GM18873 (cell line): ENCODE results near the gene CDH10.

ENCODE experiments used
- ATAC-seq: cut with Tn5 transposase; IDR thresholded peaks from one replicate; pipeline ENCODE4 v1.9.1; 2021; ENCODE audit warnings: mild to moderate bottlenecking, moderate library complexity, moderate number of reproducible peaks; ENCODE audit not compliant: unreplicated experiment, low FRiP score

Gene CDH10

DNA sequence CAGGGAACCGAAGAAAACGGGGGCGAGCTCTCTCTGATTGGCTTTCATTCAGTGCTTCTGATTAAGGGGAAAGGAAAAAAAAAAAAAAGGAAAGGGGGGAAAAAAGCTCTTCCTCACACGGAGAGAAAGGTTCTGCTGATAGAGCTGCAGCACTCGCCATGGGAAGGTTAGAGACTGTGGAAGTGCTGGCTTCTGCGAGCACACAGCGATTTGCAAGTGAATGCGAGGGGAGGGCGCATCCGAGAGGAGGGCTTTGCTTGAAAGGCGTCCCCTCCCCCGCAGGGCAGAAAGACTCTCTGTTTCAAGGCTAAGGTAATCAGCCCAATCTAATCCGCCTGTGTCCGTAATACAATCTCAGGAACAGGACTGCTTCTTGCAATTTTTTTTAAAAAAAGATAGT lies at the start of gene CDH10:
CDH10 (minus strand) TSS at position 218 of the 400 bp plus-strand sequence. CDS start 51,488 bp downstream, outside the sequence.
- no peak for ATAC-seq

GRCh38 chr5:24693609-24694008 lies 48.8 kb upstream of the CDH10 start:
- ATAC-seq, result no peak

DNA sequence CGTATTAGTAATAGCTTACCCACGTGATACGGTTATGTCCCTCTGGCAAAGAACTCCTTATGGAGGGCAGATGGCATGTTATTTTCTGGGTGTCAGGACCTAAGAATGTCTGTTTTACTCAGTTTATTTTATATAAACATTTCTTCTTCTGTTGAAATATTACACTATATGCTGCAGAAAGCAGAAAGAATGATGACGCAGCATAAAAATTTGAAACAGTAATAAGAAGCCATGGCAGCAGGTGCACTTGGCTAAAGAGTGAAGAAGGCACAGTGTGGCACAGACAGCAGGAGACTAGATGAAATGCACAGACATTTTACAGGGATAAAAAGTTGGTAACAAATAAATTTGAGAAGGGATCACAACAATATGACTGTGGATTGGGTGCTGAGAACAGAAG lies 46.3 kb upstream of the CDH10 start:
- no peak for ATAC-seq

DNA sequence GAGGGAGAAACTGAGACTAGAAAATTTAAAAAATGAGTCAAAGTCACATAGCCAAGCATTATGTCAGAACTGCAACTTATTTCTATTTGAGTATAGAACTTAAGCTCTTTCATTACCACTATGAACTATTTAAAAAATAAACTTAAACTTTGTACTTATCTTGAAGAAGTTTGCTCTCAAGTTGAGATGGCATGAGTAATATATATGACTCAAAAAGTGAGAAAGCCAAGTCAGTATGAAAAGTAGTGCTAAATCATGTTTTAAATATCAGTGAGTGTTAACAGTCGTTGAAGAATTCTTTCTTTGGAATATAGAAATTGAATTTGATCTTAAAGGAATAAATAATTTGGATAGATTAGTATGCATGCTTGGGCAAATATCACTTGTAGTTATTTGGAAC lies 36.3 kb upstream of the CDH10 start:
- ATAC-seq, result no peak

DNA sequence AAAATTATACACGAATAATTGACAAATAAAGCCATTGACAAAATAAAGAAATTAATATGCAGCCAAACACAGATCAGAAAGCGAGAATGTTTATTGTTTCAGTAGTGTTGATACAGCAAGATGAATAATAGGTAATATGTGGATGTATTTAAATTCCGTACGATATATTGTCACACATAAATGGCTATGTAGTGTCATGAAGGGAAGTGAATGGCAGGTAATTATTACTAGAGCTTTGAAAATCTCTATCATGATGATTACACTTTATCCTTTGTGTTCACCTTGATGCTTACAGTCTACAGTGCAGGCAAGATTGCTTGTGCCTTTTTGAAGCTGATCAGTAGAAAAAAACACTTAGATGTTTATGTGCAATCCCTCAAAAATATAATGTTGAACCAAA lies 23.3 kb upstream of the CDH10 start:
- no peak for ATAC-seq

DNA sequence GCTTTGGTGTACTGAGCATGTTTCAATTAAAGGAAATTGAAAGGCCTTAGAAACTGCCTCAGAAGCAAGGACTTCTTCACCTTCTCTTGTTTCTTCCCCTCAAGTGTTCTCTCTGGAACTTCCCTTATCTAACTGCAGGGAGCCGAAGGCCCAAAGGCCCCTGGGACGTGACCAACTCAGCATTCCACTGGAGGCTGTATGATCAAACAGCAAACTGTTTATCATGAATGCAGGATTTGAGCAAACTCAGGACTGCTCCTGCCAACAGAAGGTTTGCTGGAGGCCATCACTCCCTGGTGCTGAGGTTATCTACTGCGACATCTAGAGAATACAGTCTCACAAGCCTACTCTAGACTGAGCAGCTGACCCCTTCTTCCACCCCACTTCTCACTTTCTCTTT lies 4.8 kb upstream of the CDH10 start:
- no peak for ATAC-seq

- no peak for ATAC-seq
Observed at GRCh38 chr5:24646915-24647314, 2.1 kb upstream of the CDH10 start.

DNA sequence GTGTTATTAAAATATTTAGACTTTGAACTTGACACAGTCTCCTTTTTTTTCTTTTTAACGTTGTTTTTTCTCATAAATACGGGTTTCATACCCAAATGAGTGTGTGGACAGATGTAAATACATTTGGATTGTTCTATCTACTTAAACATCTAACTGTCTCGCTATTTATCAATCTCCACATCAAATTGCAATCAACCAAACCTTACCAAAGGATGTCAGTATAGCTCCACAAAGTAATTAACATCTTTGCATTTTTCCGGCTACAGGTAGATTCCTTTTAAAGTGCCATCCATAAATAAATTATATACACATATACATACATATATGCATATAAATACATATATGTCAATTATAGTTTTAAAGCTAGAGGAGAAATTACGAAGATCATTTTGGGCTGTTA lies 705 bp upstream of the CDH10 start:
- no peak for ATAC-seq

DNA sequence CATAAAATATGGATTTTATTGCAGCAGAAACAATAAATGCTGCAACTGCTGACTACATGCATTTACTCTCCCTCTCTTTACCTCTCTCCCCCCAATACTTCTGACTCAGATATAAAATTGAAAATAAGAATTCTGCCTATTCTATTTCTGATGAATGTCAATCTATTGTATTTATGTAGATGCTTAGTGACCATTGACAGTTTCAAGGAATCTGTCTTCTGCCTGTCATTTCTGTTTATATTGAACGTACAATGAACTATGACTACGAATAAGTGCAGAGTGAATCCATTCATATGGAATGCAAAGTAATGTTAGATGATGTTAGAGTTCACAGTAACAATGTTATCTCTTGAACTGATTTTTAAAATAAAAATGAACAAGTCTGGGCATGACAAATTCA lies 898 bp downstream of the CDH10 start:
- no peak for ATAC-seq

GRCh38 chr5:24643156-24643555 lies 1.6 kb downstream of the CDH10 start:
- no peak for ATAC-seq

DNA sequence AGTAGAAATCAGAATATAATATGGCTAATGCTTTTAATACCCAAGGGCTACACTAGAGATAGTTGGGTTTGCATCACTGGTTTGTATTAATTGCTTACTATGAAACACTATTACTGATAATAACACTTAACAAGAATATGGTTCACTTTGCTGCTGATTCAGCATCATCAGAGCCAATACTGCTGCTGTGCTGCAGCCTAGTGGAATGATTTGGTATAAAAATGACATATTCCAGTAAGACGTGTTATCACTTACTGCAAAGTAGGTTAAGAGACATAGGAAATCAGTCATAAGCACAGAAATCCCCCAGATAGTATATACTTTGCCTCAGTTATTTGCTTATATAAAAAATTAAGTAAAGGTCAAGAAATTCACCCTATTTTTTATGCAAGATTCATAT lies 2.8 kb downstream of the CDH10 start:
- ATAC-seq, result no peak

DNA sequence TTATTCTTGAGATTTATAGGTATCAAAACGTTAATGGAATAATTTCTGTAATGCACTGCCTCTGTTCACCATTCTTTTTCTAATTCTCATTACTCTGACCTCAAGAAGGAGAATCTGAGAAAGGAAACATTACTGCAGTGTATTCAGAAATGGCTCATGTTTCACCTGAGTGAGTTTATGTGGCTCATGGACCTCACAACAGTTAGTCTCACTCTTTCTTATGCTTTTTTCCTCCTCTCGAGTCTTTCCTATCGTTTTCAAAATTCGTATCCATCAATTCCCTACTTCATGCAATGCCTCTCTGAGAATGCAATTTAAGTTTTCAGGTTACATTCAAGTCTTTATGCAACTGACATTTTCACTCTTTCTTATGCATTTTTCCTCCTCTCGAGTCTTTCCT lies 9.6 kb downstream of the CDH10 start:
- ATAC-seq, result no peak

GRCh38 chr5:24633715-24634325 lies 11.0 kb downstream of the CDH10 start:
- no peak for ATAC-seq

DNA sequence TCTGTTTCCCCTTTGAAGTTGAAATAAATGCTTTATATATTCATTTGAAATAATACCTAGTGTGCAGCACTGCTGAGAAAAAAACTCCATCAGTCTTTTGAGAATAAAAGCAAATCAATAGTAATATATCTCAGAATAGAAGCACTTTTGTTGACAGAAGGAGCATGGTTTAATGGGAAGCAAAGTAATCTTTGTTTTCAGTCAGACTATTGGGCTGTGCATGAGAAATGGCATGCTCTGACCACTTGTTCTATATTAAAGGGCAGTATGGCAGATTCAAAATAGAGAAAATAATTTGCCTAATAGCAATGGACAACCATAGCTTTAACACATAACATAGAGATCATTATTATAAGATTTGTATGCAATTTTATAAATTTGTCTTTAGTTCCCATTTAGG lies 12.4 kb downstream of the CDH10 start:
- no peak for ATAC-seq

- no peak for ATAC-seq
Observed at GRCh38 chr5:24630918-24631317, 13.9 kb downstream of the CDH10 start.

DNA sequence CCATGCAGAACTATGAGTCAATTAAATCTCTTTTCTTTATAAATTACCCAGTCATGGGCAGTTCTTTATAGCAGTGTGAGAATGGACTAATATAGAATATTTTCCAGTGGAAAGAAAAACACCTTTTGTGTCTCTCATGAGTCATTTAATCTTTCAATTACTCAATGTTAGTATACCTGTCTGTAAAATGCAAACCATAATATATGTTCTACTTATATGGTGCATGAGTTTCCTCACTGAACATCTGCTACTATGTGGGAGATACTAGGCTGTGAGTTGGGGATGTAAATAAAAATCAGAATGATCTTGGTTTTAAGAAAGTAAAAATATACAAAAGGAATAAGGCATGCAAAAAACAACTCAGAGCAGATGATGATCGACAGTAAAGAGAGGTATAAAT lies 15.0 kb downstream of the CDH10 start:
- ATAC-seq, result no peak

DNA sequence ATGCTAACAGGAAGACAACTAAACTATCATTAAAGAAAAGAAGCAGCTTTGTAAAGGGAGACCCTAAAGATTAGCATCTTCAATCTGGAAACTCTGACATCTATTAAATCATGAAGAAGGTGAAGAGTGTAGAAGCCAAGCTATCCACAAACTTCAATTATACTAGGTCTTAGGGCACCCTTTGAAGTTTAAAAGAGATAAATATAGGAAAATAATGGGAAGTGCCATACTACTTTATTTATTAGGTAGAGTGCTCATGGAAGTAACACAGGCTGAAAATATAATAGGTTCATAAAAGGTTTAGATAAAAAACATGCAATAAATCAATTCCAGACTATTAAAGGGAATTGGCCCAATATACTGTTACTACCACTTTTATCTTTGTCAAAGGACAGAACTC lies 19.9 kb downstream of the CDH10 start:
- ATAC-seq, result no peak

DNA sequence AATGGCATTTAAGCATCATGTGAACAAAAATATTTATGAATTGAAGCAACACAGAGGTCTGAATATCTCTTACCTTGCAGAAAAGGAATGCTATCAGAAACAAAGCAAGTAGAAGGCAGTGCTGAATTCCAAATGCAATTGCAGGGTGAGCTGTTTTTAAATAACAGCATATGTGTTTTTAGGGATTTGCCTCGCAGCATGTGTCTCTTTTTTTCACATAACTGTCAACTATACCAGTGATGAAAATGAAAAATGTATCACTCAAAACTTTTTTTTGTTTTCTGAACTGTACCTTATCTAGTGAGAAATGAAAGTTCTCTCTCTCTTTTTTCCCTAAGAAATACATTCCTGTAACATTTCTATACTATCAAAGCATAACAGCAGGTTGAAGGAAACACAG lies 21.2 kb downstream of the CDH10 start:
- no peak for ATAC-seq

- no peak for ATAC-seq
Observed at GRCh38 chr5:24623031-24623430, 21.7 kb downstream of the CDH10 start.

- ATAC-seq, result no peak
Observed at GRCh38 chr5:24621792-24622191, 23.0 kb downstream of the CDH10 start.

DNA sequence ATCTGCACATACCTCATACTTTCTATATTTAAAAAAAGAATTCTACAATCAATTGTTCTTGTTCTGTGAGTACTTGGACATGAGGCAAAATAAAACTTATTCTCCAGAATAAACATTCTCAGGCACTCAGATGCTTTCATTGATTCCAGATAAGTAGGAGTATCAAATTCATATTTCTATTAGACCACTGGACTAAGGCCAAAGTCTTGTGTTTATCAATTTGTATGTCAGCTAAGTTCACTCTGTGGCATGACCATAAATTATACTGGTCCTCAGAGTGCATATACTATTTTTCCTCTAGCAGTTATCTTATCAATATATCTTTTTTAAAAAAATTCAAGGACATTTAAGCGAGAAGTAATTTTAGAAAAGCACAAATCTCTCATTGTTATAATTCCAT lies 28.2 kb downstream of the CDH10 start:
- ATAC-seq, result no peak

GRCh38 chr5:24615159-24615558 lies 29.6 kb downstream of the CDH10 start:
- no peak for ATAC-seq

DNA sequence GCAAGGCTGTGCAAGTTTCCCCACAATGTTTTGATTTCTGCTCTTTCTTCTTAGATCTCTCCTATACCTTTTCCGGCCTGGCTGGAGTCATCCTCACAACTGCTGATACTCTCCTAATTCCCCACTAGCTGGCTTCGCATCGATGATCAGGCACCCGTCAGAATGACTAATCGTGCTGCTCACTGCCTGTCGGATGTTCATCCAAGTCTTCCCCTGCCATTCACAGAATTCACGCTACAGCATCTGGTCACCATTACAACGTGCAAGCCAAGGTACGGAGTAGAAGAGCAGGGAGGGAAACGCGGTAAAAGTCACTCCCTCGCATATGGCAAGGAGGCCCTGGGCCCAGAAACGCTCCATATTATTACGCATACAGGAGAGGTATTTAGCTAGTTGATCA lies 35.1 kb downstream of the CDH10 start:
- no peak for ATAC-seq
